WTC11 (cell line): ENCODE results near the gene PDZD8.

Experiments used
- TCF7 ChIP-seq: sonication (generic); formaldehyde crosslinking; IDR thresholded peaks from 2 replicates; pipeline ENCODE4 v1.8.0; 2022; ENCODE audit warnings: mild to moderate bottlenecking, low read depth, missing genetic modification reagents, moderate library complexity
- ZNF232 ChIP-seq: sonication (generic); formaldehyde crosslinking; IDR thresholded peaks from 2 replicates; pipeline ENCODE4 v1.8.0; 2022; ENCODE audit warnings: mild to moderate bottlenecking, missing genetic modification reagents
- ZNF396 ChIP-seq: fragments of 250-450 bp; sonication (Bioruptor Pico); IDR thresholded peaks from 2 replicates; pipeline ENCODE4 v1.8.0; 2021; ENCODE audit warnings: mild to moderate bottlenecking, moderate library complexity, borderline replicate concordance
- TF ChIP-seq, protein P1 (sequence below): sonication (generic); formaldehyde crosslinking; IDR thresholded peaks from 2 replicates; pipeline ENCODE4 v1.8.0; 2022; ENCODE audit warnings: mild to moderate bottlenecking, missing genetic modification reagents
- TF ChIP-seq, protein P2 (sequence below): fragments of 200-600 bp; IDR thresholded peaks from 2 replicates; pipeline ENCODE4 v1.8.0; 2022; ENCODE audit warnings: antibody characterized with exemption

DNA sequence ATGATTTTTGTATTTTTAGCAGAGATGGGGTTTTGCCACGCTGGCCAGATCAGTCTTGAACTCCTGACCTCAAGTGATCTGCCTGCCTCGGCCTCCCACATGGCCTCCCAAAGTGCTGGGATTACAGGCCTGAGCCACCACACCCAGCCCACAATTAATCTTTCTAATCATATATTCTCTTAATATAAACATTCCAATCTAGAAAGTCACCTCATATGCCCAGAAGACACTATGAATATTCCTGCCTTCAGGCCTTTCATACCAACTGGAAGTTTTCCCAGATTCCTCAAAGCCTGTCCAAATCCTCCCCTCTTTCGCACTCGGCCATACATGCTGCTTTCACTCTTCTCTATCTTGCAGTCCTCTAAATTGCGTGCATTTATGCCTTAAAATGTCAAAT is 32.6 kb downstream of the PDZD8 start:
- TF ChIP-seq, protein P1, sequence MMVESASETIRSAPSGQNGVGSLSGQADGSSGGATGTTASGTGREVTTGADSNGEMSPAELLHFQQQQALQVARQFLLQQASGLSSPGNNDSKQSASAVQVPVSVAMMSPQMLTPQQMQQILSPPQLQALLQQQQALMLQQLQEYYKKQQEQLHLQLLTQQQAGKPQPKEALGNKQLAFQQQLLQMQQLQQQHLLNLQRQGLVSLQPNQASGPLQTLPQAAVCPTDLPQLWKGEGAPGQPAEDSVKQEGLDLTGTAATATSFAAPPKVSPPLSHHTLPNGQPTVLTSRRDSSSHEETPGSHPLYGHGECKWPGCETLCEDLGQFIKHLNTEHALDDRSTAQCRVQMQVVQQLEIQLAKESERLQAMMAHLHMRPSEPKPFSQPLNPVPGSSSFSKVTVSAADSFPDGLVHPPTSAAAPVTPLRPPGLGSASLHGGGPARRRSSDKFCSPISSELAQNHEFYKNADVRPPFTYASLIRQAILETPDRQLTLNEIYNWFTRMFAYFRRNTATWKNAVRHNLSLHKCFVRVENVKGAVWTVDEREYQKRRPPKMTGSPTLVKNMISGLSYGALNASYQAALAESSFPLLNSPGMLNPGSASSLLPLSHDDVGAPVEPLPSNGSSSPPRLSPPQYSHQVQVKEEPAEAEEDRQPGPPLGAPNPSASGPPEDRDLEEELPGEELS (CRISPR knock-in tag), result no peak
- TF ChIP-seq, protein P2, sequence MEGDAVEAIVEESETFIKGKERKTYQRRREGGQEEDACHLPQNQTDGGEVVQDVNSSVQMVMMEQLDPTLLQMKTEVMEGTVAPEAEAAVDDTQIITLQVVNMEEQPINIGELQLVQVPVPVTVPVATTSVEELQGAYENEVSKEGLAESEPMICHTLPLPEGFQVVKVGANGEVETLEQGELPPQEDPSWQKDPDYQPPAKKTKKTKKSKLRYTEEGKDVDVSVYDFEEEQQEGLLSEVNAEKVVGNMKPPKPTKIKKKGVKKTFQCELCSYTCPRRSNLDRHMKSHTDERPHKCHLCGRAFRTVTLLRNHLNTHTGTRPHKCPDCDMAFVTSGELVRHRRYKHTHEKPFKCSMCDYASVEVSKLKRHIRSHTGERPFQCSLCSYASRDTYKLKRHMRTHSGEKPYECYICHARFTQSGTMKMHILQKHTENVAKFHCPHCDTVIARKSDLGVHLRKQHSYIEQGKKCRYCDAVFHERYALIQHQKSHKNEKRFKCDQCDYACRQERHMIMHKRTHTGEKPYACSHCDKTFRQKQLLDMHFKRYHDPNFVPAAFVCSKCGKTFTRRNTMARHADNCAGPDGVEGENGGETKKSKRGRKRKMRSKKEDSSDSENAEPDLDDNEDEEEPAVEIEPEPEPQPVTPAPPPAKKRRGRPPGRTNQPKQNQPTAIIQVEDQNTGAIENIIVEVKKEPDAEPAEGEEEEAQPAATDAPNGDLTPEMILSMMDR, result no peak
- TF ChIP-seq TCF7 (CRISPR knock-in tag) (no peak), ZNF232 (CRISPR knock-in tag) (no peak), ZNF396 (CRISPR knock-in tag) (no peak)
